ENCODE measurements around the gene CD79A. TPM values are rescaled to one million over a fixed set of nuclear protein-coding genes. Genes with fewer than 3 reads are reported as not detected.

The CD79A gene
- total RNA-seq, 1 experiment from 2014 or later = 970 TPM

DNA sequence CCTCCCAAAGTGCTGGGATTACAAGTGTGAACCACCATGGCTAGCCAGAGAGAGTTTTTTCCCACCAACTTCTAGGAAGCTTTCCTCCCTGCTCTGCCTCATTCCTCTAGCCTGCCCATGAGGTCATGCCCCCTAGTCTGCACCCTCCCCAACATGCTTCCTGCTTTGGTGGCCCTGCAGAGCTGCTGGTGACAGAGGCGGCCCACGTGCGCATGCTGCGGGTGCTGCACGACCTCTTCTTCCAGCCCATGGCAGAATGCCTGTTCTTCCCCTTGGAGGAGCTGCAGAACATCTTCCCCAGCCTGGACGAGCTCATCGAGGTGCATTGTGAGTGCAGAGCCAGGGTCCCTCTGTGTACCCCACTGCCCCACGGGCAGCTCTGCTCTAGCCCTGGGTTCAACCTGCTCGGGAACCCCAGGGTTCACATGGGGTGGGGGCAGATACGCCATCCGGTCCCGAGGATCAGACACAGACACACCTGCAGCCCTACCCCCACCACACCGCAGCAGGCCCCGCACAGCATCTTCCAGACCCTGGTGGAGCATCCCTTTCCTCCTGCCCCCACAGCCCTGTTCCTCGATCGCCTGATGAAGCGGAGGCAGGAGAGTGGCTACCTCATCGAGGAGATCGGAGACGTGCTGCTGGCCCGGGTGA lies 24.8 kb downstream of the CD79A start:
- no peak overlapping the region for H3K9ac ChIP-seq (ENCODE audit: low read length)
- no peak overlapping the region for H2AFZ ChIP-seq (ENCODE audit: low read length)
- H3K4me3 ChIP-seq (ENCODE audit: low read length) = no peak overlapping the region
- no peaks in the 10 kb centered on the region for H3K9me3 ChIP-seq (ENCODE audit: low read length)
- H3K4me1 ChIP-seq (ENCODE audit: low read length) = no peaks in the 10 kb centered on the region
- H3K9me2 ChIP-seq (replicated peaks; ENCODE audit: insufficient read depth, low read length) = no peaks in the 10 kb centered on the region
- no peak overlapping the region for H3K4me2 ChIP-seq (ENCODE audit: low read depth, low read length, poor library complexity, severe bottlenecking)
- H3K36me3 ChIP-seq (ENCODE audit: insufficient read depth, low read length) = peaks cover 18% of the 10 kb centered on the region
- H3K79me2 ChIP-seq (ENCODE audit: low read length) = no peaks in the 10 kb centered on the region
- no peaks in the 10 kb centered on the region for H4K20me1 ChIP-seq (ENCODE audit: insufficient read depth, low read depth, low read length)
- no peaks in the 10 kb centered on the region for H3K27me3 ChIP-seq (ENCODE audit: low read length)
- DNase-seq = no peak
- no peak overlapping the region for H3K27ac ChIP-seq (ENCODE audit: low read length)

DNA sequence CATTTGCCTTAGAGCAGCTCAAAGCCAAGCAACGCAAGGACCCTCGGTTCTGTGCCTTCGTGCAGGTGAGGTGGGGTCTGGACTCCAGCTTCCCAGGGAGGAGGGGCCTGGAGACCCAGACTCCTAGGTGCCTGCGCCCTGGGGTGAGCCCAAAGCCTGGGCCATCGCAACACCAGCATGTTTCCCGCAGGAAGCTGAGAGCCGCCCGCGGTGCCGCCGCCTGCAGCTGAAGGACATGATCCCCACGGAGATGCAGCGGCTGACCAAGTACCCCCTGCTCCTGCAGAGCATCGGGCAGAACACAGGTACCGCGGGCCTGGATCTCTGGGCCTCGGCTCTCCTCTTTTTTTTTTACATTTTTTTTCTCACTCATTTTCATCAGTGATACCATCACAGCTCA lies 25.5 kb downstream of the CD79A start:
- no peaks in the 10 kb centered on the region for H3K4me1 ChIP-seq (ENCODE audit: low read length)

DNA sequence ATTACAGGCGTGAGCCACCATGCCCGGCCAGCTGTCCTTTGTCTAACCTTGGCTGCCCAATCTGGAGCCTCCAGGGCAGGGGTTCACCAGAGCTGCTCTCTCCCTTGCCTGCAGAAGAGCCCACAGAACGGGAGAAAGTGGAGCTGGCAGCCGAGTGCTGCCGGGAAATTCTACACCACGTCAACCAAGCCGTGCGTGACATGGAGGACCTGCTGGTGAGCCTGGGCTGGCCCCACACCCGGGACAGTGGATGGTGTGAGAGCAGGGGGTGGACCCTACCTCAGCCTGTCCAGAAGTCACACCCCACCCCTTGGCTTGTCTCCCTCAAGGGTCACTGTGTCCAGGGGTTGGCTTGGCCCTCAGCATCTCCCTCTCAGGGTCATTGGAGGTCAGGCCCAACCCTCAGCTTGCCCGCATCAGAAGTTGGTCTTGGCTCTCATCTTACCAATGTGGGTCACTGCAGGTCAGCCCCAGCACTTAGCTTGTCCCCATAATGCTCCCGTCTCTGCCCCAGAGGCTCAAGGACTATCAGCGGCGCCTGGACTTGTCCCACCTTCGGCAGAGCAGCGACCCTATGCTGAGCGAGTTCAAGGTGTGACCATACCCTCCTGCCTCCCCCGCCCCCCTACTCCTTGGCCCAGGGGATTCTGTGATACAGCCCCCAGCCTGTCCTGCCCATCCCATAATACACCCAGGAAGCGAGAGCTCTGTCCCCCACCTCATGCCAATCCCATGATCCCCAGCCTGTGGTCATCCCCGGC lies 26.3 kb downstream of the CD79A start:
- Histone ChIP-seq H4K20me1 (ENCODE audit: insufficient read depth, low read depth, low read length) (no peaks in the 10 kb centered on the region), H3K9me2 (replicated peaks; ENCODE audit: insufficient read depth, low read length) (no peaks in the 10 kb centered on the region), H3K4me2 (ENCODE audit: low read depth, low read length, poor library complexity, severe bottlenecking) (no peak overlapping the region), H3K9me3 (ENCODE audit: low read length) (no peaks in the 10 kb centered on the region), H3K4me3 (ENCODE audit: low read length) (no peak overlapping the region), H3K4me1 (ENCODE audit: low read length) (no peaks in the 10 kb centered on the region), H3K27me3 (ENCODE audit: low read length) (no peaks in the 10 kb centered on the region), H3K36me3 (ENCODE audit: insufficient read depth, low read length) (peaks cover 12% of the 10 kb centered on the region), H3K79me2 (ENCODE audit: low read length) (no peaks in the 10 kb centered on the region), H2AFZ (ENCODE audit: low read length) (no peak overlapping the region), H3K9ac (ENCODE audit: low read length) (no peak overlapping the region), H3K27ac (ENCODE audit: low read length) (no peak overlapping the region)
- no peak for DNase-seq

More for the DNA sequence above, 25.5 kb downstream of the CD79A start:
- H3K9ac ChIP-seq (ENCODE audit: low read length) = no peak overlapping the region
- no peaks in the 10 kb centered on the region for H3K79me2 ChIP-seq (ENCODE audit: low read length)
- no peaks in the 10 kb centered on the region for H3K27me3 ChIP-seq (ENCODE audit: low read length)
- H3K9me3 ChIP-seq (ENCODE audit: low read length) = no peaks in the 10 kb centered on the region
- no peaks in the 10 kb centered on the region for H3K9me2 ChIP-seq (replicated peaks; ENCODE audit: insufficient read depth, low read length)
- peaks cover 18% of the 10 kb centered on the region for H3K36me3 ChIP-seq (ENCODE audit: insufficient read depth, low read length)
- no peak overlapping the region for H3K4me2 ChIP-seq (ENCODE audit: low read depth, low read length, poor library complexity, severe bottlenecking)
- no peak overlapping the region for H3K27ac ChIP-seq (ENCODE audit: low read length)
- no peaks in the 10 kb centered on the region for H4K20me1 ChIP-seq (ENCODE audit: insufficient read depth, low read depth, low read length)
- no peak for DNase-seq
- H3K4me3 ChIP-seq (ENCODE audit: low read length) = no peak overlapping the region
- H2AFZ ChIP-seq (ENCODE audit: low read length) = no peak overlapping the region

DNA sequence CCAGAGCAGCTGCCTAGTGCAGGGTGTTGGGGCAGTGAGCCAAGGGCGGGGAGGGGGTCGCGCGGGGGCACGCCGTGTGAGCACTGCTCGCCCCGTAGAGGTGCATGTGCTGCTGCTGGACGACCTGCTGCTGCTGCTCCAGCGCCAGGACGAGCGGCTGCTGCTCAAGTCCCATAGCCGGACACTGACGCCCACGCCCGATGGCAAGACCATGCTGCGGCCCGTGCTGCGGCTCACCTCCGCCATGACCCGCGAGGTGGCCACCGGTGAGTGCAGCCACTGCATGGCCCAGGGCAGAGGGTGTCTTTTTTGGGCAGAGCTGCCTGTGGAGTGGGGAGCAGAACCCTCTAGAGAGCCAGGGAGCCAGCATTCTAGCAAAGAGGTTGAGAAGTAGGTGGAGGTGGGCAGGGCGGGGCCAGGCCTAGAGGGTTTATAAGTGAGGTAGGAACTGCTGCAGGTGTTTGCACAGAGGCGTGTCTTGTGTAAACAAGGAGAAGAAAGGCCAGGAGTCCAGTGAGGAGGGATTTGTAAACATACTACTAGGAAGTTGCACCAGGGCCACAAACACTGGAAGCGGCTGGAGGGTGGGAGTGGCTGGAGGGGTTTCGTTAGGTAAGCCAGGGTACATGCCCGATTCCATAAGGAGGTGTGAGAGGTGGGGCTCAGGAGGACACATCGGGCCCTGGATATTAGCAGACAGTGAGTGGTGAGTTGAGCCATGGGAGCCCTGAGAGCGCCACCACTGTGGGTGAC lies 27.2 kb downstream of the CD79A start:
- Histone ChIP-seq H3K36me3 (ENCODE audit: insufficient read depth, low read length) (peaks cover 12% of the 10 kb centered on the region), H3K4me3 (ENCODE audit: low read length) (no peak overlapping the region), H4K20me1 (ENCODE audit: insufficient read depth, low read depth, low read length) (no peaks in the 10 kb centered on the region), H3K27ac (ENCODE audit: low read length) (no peak overlapping the region), H3K27me3 (ENCODE audit: low read length) (no peaks in the 10 kb centered on the region), H3K4me2 (ENCODE audit: low read depth, low read length, poor library complexity, severe bottlenecking) (no peak overlapping the region), H3K9ac (ENCODE audit: low read length) (no peak overlapping the region), H3K79me2 (ENCODE audit: low read length) (no peaks in the 10 kb centered on the region), H2AFZ (ENCODE audit: low read length) (no peak overlapping the region), H3K9me3 (ENCODE audit: low read length) (no peaks in the 10 kb centered on the region), H3K4me1 (ENCODE audit: low read length) (no peaks in the 10 kb centered on the region), H3K9me2 (replicated peaks; ENCODE audit: insufficient read depth, low read length) (no peaks in the 10 kb centered on the region)
- no peak for DNase-seq

DNA sequence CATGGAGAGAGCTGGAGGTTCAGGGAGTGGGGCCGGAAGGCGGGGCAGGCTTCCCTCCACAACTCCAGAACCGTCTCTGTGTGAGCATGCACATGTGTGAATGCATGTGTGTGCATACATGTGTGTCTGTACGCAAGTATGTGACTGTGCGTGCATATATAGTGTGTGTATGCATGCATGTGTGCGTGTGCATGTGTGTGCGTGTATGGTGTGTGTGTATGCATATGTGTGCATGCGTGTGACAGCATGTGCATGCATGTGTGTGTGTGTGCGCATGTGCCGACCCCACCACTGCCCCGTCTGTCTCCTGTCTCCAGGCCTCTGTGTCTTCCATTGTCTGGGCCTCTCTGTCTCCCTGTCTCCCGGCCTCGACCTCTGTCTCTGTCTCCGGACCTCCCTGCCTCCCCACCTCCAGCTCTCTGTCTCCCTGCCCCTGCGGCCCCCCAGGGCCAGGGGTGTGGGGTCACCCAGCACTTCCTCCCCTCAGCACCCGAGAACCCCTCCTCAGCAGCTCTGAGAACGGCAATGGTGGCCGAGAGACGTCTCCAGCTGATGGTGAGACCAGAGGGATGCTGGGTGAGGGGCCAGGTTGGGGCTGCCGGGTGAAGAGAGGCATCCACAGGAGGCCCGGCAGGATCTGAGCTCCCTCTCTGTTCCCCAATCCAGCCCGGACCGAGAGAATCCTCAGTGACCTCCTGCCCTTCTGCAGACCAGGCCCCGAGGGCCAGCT lies 28.4 kb downstream of the CD79A start:
- no peak overlapping the region for H3K27ac ChIP-seq (ENCODE audit: low read length)
- H3K9me2 ChIP-seq (replicated peaks; ENCODE audit: insufficient read depth, low read length) = no peaks in the 10 kb centered on the region
- no peaks in the 10 kb centered on the region for H3K4me1 ChIP-seq (ENCODE audit: low read length)
- H3K4me3 ChIP-seq (ENCODE audit: low read length) = no peak overlapping the region
- peaks cover 7% of the 10 kb centered on the region; the same call in 1 of the 2 replicates for H4K20me1 ChIP-seq (ENCODE audit: insufficient read depth, low read depth, low read length)
- no peaks in the 10 kb centered on the region for H3K79me2 ChIP-seq (ENCODE audit: low read length)
- H3K9me3 ChIP-seq (ENCODE audit: low read length) = no peaks in the 10 kb centered on the region
- no peak overlapping the region for H3K4me2 ChIP-seq (ENCODE audit: low read depth, low read length, poor library complexity, severe bottlenecking)
- no peak overlapping the region for H2AFZ ChIP-seq (ENCODE audit: low read length)
- no peaks in the 10 kb centered on the region for H3K27me3 ChIP-seq (ENCODE audit: low read length)
- H3K36me3 ChIP-seq (ENCODE audit: insufficient read depth, low read length) = peaks cover 9% of the 10 kb centered on the region
- DNase-seq = no peak
- no peak overlapping the region for H3K9ac ChIP-seq (ENCODE audit: low read length)

DNA sequence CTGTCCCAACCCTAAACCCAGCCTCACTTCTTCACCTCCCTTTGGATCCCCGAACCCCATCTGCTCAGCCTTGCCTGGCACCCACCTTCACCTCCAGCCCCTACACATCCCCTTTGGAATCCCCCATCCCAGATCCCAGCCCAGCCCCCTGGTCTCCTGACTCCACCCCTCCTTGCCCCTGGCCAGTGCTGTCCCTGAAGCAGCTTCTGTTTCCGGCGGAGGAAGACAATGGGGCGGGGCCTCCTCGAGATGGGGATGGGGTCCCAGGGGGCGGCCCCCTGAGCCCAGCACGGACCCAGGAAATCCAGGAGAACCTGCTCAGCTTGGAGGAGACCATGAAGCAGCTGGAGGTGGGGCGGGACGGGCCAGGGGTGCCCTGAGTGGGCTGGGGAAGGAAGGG lies 29.2 kb downstream of the CD79A start:
- H4K20me1 ChIP-seq (ENCODE audit: insufficient read depth, low read depth, low read length) = peaks cover 11% of the 10 kb centered on the region; the same call in 1 of the 2 replicates
- no peaks in the 10 kb centered on the region for H3K79me2 ChIP-seq (ENCODE audit: low read length)
- H3K4me2 ChIP-seq (ENCODE audit: low read depth, low read length, poor library complexity, severe bottlenecking) = no peak overlapping the region
- peaks cover 8% of the 10 kb centered on the region for H3K36me3 ChIP-seq (ENCODE audit: insufficient read depth, low read length)
- no peaks in the 10 kb centered on the region for H3K27me3 ChIP-seq (ENCODE audit: low read length)
- no peak overlapping the region for H3K9ac ChIP-seq (ENCODE audit: low read length)
- H3K4me1 ChIP-seq (ENCODE audit: low read length) = no peaks in the 10 kb centered on the region
- H3K9me3 ChIP-seq (ENCODE audit: low read length) = no peaks in the 10 kb centered on the region
- no peak for DNase-seq
- H3K9me2 ChIP-seq (replicated peaks; ENCODE audit: insufficient read depth, low read length) = no peaks in the 10 kb centered on the region
- H3K4me3 ChIP-seq (ENCODE audit: low read length) = no peak overlapping the region
- no peak overlapping the region for H2AFZ ChIP-seq (ENCODE audit: low read length)
- H3K27ac ChIP-seq (ENCODE audit: low read length) = no peak overlapping the region

DNA sequence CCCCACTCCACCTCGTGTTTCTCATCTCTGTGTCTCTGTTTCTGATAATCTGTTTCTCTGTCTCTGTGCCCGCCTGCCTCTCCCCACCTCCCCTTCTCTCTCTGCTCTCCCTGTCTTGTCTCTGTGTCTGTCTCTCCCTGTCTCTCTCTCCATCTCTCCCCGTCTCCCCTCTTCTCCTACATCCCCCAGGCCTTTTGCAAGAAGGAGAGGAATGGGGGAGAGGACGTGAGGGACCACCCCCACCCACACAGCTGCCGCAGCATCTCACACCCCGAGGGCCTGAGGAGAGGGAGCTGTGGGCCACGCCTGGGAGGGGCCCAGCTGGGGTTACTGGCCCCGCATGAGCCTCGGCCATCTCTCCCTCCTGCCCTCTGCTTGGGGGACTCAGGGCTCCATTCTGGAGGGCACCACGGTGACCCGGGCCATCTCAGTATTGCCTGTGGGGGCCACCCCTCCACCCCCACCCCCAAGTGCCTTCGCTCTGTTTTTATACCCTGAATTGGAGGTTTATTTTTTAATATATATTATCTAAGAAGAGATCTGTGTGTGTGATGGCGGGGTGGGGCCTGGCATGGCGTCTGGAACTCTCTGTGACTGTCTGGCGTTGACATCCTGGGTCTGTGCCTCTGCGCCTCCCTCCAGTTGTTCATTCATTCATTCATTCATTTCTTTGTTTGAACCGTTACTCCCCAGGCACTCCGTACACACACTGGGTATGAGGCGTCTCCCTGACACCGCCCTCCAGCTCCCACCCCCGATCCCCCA lies 30.0 kb downstream of the CD79A start:
- H3K27ac ChIP-seq (ENCODE audit: low read length) = no peak overlapping the region
- no peak overlapping the region for H3K4me3 ChIP-seq (ENCODE audit: low read length)
- H3K4me2 ChIP-seq (ENCODE audit: low read depth, low read length, poor library complexity, severe bottlenecking) = no peak overlapping the region
- H3K4me1 ChIP-seq (ENCODE audit: low read length) = peaks cover 7% of the 10 kb centered on the region; the same call in 1 of the 2 replicates
- H3K79me2 ChIP-seq (ENCODE audit: low read length) = no peaks in the 10 kb centered on the region
- no peaks in the 10 kb centered on the region for H3K9me2 ChIP-seq (replicated peaks; ENCODE audit: insufficient read depth, low read length)
- peaks cover 2% of the 10 kb centered on the region; the same call in 1 of the 2 replicates for H3K36me3 ChIP-seq (ENCODE audit: insufficient read depth, low read length)
- no peaks in the 10 kb centered on the region for H3K9me3 ChIP-seq (ENCODE audit: low read length)
- H2AFZ ChIP-seq (ENCODE audit: low read length) = no peak overlapping the region
- DNase-seq = no peak
- no peak overlapping the region for H3K9ac ChIP-seq (ENCODE audit: low read length)
- H4K20me1 ChIP-seq (ENCODE audit: insufficient read depth, low read depth, low read length) = peaks cover 11% of the 10 kb centered on the region; the same call in 1 of the 2 replicates
- H3K27me3 ChIP-seq (ENCODE audit: low read length) = no peaks in the 10 kb centered on the region
